Measurements from ENCODE around the gene DNAJB9. TPM values are rescaled to one million over a fixed set of nuclear protein-coding genes. Genes with fewer than 3 reads are reported as not detected.

Gene DNAJB9
- total RNA-seq, 4 donors from 2014 or later: 28.5 to 136 (median 56.6) TPM

DNA sequence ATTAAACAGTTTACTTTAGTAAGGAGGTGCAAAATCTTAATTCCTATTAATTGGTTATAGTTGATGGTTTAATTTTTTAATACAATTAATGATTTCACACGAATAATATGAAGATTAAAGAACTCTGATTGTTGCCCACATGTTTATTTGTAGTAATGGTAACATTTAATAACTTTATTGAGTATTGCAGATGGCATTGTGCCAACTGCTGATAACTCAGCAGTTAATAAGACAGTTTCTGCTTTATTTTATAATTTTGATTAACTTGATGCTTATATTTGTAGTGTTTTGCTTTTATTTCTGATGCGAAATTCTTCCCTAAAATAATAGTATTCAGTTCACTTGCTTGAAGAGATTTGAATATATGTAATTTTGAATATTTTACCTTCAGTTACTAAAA lies 2.8 kb downstream of the DNAJB9 start:
- ATAC-seq (ENCODE audit: low FRiP score) (no peak), DNase-seq (ENCODE audit: low spot score) (no peak)
- TF ChIP-seq, protein P1, sequence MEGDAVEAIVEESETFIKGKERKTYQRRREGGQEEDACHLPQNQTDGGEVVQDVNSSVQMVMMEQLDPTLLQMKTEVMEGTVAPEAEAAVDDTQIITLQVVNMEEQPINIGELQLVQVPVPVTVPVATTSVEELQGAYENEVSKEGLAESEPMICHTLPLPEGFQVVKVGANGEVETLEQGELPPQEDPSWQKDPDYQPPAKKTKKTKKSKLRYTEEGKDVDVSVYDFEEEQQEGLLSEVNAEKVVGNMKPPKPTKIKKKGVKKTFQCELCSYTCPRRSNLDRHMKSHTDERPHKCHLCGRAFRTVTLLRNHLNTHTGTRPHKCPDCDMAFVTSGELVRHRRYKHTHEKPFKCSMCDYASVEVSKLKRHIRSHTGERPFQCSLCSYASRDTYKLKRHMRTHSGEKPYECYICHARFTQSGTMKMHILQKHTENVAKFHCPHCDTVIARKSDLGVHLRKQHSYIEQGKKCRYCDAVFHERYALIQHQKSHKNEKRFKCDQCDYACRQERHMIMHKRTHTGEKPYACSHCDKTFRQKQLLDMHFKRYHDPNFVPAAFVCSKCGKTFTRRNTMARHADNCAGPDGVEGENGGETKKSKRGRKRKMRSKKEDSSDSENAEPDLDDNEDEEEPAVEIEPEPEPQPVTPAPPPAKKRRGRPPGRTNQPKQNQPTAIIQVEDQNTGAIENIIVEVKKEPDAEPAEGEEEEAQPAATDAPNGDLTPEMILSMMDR (IDR thresholded peaks at IDR 0.05): no peak

DNA sequence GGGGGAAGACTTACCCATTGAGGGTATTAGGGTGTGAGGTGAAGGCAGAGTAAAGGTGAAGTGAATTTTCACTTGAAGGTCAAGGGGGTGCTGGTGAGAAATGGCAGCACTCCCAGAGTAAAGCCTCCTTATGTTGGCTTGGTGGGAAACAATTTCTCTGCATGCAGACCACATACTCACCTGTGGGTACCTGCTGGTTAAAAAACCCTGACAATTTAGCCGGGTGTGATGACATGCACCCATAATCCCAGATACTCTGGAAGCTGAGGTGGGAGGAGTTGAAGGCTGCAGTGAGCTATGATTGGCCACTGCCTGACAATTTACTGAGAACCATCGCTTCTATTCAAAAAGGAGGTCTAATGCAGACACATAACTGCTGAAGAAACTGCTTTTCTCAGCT lies 5.5 kb downstream of the DNAJB9 start:
- TF ChIP-seq, protein P1 (IDR thresholded peaks at IDR 0.05): no peak
- no peak for ATAC-seq (ENCODE audit: low FRiP score)
- DNase-seq (ENCODE audit: low spot score): no peak

DNA sequence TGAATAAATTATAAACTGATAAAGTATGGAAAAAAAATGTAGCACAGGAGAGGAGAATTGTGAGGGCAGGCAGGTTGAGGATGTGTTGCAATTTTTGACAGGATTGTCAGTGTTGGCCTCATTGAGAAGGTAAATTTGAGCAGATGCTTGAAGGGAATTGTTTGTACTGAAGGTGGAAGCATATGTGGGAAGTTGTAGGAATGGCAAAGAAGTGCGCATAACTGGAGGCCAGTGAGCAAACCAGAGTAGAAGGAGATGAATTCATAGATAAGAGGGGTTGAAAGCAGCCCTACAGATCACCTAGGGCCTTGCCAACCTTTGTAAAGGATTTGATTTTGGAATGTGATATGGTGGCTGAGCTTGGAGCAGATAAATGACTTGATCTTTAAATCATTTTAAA lies 6.4 kb downstream of the DNAJB9 start:
- TF ChIP-seq, protein P1 (IDR thresholded peaks at IDR 0.05): no peak
- DNase-seq (ENCODE audit: low spot score) (no peak), ATAC-seq (ENCODE audit: low FRiP score) (no peak)

DNA sequence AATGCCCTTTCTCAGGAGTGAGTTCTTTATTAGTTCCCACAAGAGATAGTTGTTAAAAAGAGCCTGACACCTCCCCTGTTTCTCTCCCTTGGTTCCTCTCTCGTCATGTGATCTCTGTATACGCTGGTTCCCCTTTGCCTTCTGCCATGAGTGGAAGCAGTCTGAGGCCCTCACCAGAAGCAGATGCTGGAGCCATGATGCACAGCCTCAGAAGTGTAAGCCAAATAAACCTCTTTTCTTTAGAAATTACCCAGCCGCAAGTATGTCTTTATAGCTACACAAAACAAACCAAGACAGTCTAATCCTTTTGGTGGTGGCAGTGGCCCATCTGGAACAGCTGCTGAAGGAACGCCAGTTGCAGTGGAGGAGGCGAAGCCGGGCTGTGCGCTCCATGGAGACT lies 9.3 kb downstream of the DNAJB9 start:
- TF ChIP-seq, protein P1 (IDR thresholded peaks at IDR 0.05): no peak
- DNase-seq (ENCODE audit: low spot score) (no peak), ATAC-seq (ENCODE audit: low FRiP score) (no peak)

DNA sequence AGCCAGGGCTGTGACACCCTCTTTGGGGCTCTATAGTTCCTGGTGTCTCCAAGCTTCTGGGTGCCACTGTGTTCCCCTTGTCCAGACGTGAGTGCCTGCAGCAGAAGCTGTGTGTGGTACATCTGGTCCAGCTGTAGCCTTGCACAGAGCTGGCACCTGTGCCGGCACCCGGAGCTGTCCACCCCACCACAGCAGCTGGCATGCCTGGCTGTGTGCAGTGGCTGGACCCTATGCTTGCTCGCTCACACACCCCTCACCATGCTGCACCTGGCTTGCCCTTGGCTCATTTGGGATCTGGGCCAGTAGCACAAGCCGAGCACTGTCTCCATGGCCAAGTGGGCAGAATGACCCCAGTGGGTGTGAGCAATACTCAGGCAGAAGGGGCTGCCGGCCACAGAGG lies 10.6 kb downstream of the DNAJB9 start:
- TF ChIP-seq, protein P1 (IDR thresholded peaks at IDR 0.05): no peak
- DNase-seq (ENCODE audit: low spot score) (no peak), ATAC-seq (ENCODE audit: low FRiP score) (no peak)

DNA sequence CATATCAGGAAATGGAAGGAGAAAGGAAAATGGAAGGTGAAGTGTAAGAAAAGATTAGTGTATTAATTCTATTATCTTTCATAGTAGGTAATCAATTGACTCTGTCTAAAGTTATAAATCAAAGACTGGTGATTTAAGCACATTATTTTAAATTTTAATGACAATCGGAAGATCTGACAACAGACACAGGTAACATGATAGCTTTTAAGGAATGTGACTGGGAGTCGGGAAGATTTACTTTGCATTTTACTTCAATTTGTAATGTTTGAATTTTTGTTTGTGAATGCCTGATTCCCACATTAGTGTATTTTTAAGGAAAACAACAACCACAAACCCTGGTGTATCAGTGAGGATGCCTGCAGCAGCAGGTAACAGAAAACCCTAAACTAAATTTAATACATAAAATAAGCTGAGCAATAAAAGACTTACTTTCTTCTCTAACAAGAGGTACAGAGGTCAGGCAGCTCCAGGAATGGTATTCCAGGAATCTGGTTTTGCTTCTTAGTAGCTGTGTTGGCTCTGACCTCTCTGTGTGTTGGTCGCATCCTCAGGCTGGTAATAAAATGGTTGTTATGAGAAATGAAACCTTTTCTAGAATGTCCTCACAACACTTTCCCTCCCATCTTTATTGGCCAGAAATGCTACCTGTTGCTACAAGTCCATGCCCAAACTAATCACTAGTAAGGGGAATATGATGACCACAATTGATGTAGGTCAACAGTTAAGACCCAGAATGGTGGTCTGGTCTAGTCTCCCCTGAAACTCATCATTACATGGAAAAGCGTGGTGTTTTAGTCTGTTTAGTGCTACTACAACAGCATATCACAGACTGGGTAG lies 12.2 kb downstream of the DNAJB9 start:
- DNase-seq (ENCODE audit: low spot score) (no peak), ATAC-seq (ENCODE audit: low FRiP score) (no peak)
- TF ChIP-seq, protein P1 (IDR thresholded peaks at IDR 0.05): no peak

DNA sequence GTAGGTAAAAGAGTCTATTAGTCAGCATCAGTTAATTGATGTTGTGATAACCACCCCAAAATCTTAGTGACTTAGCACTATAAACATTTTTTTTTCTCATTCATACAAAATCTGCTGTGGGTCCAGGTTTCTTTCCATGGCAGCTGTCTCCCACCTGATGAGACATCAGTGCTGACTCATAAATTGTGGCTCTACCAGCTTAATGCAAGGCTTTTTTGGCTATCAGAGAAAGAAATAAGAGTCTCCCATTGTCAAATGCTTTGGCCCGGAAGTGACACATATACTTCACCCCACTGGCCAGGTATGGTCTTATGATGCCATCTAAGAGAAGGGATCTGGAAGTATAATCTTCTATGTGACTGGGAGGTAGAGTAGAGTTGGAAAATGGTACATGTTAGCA lies 14.5 kb downstream of the DNAJB9 start:
- DNase-seq (ENCODE audit: low spot score) (no peak), ATAC-seq (ENCODE audit: low FRiP score) (no peak)
- TF ChIP-seq, protein P1 (IDR thresholded peaks at IDR 0.05): no peak

Data from omental fat pad (tissue), 4 donors.